Parietal lobe (tissue), 2 donors: ENCODE results near the gene TMTC2. TPM values are rescaled to one million over a fixed set of nuclear protein-coding genes. Genes with fewer than 3 reads are reported as not detected.

Experiments
- small RNA-seq: library from RNA; depleted of rRNA; stranded (forward); fragments of <200 nt; gene quantifications from one replicate; pipeline ENCODE3, GENCODE V24; 2014; ENCODE audit warnings: low replicate concordance
- total RNA-seq: library from RNA; depleted of rRNA; stranded (reverse); fragments of >200 nt; gene quantifications from one replicate; pipeline ENCODE4 v1.2.3, GENCODE V29; 2014

The TMTC2 gene
- 44.8 TPM for total RNA-seq

GRCh38 chr12:82686168-82687020 lies at the start of gene TMTC2:
Gene TMTC2, plus strand, starts transcription at chr12:82686906.

Small RNAs within 50 kb of the gene (small RNA-seq; reads per million reads assigned to genes)
- not detected for gene RNU6-977P
